ENCODE results near the gene GFI1.

- TF ChIP-seq EZH2 (IDR thresholded peaks at IDR 0.05; ENCODE audit: borderline replicate concordance, low read depth, low read length, poor library complexity, severe bottlenecking): no peak
- TF ChIP-seq CTCF (conservative IDR thresholded peaks at IDR 0.05; ENCODE audit: low read depth, low read length): no peak
These were observed 13.8 kb upstream of the GFI1 start for GRCh38 chr1:92500552-92500951.
